DMS153 treated with DMSO at 0.1 percent for 48 hours (cell line): ENCODE measurements around the gene NCLN.
"Not testable (repeated sequence)": the region's sequence is repeated elsewhere in the genome, so short reads cannot be mapped to it uniquely, and the experiment has no call there.

Experiments
- DNase-seq: peaks from one replicate; lab custom pipeline; 2025; ENCODE audit not compliant: unreplicated experiment; lab: John Stamatoyannopoulos, UW

The NCLN gene

DNA sequence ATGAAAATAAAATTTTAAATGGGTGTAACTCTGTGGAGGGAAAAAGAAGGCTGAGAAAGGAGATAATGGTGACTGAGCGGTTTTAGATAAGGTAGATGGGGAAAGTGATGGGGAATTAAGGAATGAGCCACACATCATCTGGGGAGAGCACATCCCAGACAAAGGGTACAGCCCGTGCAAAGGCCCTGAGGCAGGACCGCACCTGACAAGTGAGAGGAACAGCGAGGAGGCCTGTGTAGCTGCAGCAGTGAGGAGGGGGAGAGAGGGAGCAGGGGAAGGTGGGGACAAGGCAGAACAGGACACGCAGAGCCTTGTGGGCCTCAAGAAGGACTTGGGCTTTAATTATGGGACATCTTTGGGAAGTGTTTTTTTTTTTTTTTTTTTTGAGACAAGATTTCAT lies 37.0 kb downstream of the NCLN start:
- DNase-seq, result no peak

DNA sequence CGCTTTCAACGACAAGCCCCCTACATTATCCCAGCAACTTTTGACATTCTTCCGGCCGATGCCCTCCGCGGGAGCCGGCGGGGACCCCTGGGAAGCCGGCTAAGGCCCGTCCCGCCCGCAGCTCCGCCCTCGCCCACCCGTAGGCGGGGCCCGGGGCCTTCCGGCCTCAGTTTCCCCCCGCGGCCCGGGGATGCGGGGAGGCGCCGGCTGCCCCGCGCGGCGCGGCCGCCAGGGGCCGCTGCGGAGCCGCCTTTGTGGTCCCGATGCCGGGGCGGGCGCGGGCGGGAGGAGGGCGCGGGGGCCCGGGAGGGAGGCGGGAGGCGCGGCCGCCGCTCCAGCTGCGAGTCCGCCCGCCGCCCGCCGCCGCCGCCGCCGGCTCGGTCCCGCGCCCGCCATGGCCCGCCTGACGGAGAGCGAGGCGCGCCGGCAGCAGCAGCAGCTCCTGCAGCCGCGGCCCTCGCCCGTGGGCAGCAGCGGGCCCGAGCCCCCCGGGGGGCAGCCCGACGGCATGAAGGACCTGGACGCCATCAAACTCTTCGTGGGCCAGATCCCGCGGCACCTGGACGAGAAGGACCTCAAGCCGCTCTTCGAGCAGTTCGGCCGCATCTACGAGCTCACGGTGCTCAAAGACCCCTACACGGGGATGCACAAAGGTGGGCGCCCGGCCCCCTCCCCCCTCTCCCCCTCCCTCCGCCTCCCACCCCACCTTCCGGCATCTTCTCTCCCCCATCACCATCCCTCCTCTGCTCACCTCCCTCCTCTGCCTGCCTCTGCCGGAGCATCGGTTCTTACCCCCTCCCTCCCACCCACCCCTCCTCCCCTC lies 38.8 kb downstream of the NCLN start, which contains the start of gene CELF5:
Gene CELF5 (plus strand): TSS at position 316 of the 823 bp plus-strand sequence. CDS start 79 bp downstream, at position 395.
- peak; percentile 4 for DNase-seq

GRCh38 chr19:3225169-3225485 lies 39.4 kb downstream of the NCLN start:
- no peak for DNase-seq

DNA sequence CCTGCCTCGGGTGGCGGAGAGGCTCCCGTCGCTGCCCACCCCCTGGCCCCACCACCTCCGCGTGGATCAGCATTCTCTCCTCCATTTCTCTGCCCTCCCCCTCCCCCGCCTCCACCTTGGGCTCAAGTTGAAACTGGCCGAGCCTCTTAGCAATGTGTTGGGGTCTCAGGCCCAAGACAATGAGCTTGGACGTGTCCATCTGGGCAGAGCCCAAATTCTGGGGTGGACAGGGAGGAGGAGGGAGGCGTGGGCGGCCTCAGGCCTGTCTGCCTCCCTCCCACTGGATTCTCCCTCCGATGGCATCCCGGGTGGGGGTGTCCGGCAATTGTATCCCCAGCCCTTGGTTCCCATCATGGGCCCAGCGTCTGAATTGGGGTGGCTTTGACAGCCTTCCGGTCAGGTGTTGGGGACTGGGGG lies 40.0 kb downstream of the NCLN start:
- no peak for DNase-seq

GRCh38 chr19:3227054-3227626 lies 41.4 kb downstream of the NCLN start:
- no peak for DNase-seq

GRCh38 chr19:3229346-3229743 lies 43.6 kb downstream of the NCLN start:
- DNase-seq, result no peak

- no peak for DNase-seq
Measured at GRCh38 chr19:3229888-3230496, 44.3 kb downstream of the NCLN start.

GRCh38 chr19:3231288-3231687 lies 45.6 kb downstream of the NCLN start:
- no peak for DNase-seq

- DNase-seq, result no peak
Measured at GRCh38 chr19:3233116-3233515, 47.4 kb downstream of the NCLN start.

GRCh38 chr19:3233831-3234230 lies 48.1 kb downstream of the NCLN start:
- DNase-seq, result no peak

GRCh38 chr19:3234800-3235199 lies 49.1 kb downstream of the NCLN start:
- no peak for DNase-seq

DNA sequence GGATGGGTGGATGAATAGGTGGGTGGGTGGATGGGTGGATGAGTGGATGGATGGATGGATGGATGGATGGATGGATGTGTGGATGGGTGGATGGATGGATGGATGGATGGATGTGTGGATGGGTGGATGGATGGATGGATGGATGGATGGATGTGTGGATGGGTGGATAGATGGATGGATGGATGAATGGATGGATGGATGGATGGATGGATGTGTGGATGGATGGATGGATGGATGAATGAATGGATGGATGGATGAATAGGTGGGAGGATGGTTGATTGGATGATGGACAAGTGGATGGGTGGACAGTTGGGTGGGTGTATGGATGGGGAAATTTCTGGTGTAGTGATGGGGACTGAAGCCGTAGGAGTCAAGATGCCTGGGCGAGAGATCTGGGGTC lies 49.9 kb downstream of the NCLN start:
- not testable (repeated sequence) for DNase-seq

GRCh38 chr19:3236272-3236671 lies 50.5 kb downstream of the NCLN start:
- DNase-seq, result no peak

DNA sequence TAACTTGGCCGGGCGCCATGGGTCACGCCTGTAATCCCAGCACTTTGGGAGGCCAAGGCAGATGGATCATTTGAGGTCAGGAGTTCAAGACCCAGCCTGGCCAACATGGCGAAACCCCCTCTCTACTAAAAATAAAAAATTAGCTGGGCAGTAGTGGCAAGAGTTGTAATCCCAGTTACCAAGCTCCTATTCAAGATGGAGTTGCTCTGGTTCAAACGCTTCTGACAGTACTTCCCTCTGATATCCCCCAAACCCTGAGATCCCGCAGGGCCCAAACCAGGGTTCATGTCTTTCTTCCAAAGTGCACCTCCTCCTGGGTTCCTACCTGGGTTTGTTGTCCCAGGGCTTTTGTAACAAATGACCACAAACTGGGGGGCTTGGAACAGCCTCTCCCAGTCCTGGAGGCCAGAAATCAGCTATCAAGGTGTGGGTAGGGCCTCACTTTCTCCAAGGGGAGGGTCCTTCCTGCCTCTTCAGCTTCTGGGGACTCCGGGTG lies 52.4 kb downstream of the NCLN start:
- DNase-seq, result no peak

- DNase-seq, result no peak
Measured at GRCh38 chr19:3239367-3239766, 53.6 kb downstream of the NCLN start.

- DNase-seq, result no peak
Measured at GRCh38 chr19:3243819-3244700, 58.3 kb downstream of the NCLN start.

DNA sequence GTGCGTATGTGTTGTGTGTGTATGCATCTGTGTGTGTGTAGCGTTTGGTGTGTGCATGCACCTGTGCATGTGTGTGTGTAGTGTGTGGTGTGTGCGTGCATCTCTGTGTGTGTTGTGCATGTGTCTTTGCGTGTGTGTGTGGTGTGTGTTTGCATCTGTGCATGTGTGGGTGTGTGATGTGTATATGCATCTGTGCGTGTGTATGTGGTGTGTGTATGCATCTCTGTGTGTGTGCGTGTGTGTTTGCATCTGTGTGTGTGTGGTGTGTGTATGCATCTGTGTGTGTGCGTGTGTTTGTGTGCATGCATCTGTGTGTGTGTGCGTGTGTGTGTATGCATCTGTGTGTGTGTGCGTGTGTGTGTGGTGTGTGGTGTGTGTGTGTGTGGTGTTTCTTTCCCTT lies 59.3 kb downstream of the NCLN start:
- DNase-seq, result no peak

DNA sequence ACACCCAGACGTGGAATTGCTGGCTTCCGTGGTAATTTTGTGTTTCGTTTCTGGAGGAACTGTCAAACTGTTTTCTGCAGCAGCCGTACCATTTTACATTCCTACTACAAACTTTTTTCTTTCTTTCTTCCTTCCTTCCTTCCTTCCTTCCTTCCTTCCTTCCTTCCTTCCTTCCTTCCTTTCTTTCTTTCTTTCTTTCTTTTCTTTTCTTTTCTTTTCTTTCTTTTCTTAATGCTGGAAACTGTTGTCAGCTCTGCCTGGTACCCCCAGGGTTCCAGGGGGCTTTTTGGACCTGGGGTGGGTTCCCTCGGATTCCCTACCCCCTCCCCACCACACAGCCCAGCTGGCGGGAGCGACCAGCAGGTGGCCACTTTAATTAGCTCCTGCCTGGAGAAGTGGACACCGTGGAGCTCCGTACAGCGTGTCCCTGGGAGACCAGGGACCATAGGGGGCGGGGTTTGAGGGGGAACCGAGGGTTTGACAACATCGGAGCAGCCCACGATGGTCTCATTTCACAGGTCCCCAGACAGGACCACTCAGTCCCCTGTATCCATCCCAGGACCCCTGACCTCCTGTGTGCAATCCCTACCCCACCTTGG lies 63.1 kb downstream of the NCLN start:
- no peak for DNase-seq

- DNase-seq, result no peak
Measured at GRCh38 chr19:3249408-3249807, 63.7 kb downstream of the NCLN start.

DNA sequence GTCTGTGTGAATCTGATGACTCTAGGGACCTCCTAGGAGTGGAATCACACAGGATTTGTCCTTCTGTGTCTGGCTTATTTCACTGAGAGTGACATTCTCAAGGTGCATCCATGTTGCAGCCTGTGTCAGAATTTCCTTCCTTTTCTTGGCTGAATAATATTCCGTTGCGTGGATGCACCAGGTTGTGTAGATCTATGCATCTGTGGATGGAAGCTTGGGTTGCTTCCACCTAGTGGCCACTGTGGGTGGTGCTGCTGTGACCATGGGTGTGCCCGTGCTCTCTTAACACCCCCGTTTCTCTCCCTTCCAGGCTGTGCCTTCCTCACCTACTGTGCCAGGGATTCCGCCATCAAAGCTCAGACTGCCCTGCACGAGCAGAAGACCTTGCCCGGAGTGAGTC lies 64.9 kb downstream of the NCLN start:
- DNase-seq, result no peak

- DNase-seq, result no peak
Measured at GRCh38 chr19:3251229-3251628, 65.5 kb downstream of the NCLN start.
